Medulla oblongata (tissue), 1 donor: ENCODE data around the gene COX7A2L.
A peak's percentile ranks its signal among the peaks of the same experiment; 100 is the strongest.
"Not testable (repeated sequence)": the region's sequence is repeated elsewhere in the genome, so short reads cannot be mapped to it uniquely, and the experiment has no call there.

Experiments used
- DNase-seq: peaks from one replicate; pipeline ENCODE4 v3.0.0-alpha.2; 2015; ENCODE audit errors: extremely low spot score

The COX7A2L gene

GRCh38 chr2:42339191-42339912 is 21.7 kb downstream of the COX7A2L start:
- no peak for DNase-seq

GRCh38 chr2:42338567-42339190 is 22.3 kb downstream of the COX7A2L start:
- no peak for DNase-seq

GRCh38 chr2:42337846-42338566 is 23.0 kb downstream of the COX7A2L start:
- no peak for DNase-seq

- DNase-seq: no peak
Observed at GRCh38 chr2:42337356-42337820, 23.6 kb downstream of the COX7A2L start.

- DNase-seq: no peak
Observed at GRCh38 chr2:42336361-42336965, 24.6 kb downstream of the COX7A2L start.

GRCh38 chr2:42335514-42336104 is 25.4 kb downstream of the COX7A2L start:
- no peak for DNase-seq

GRCh38 chr2:42334865-42335264 is 26.2 kb downstream of the COX7A2L start:
- DNase-seq: not testable (repeated sequence)

GRCh38 chr2:42334220-42334619 is 26.8 kb downstream of the COX7A2L start:
- DNase-seq: no peak

- DNase-seq: no peak
Observed at GRCh38 chr2:42333579-42333978, 27.4 kb downstream of the COX7A2L start.

- DNase-seq: no peak
Observed at GRCh38 chr2:42332575-42332974, 28.4 kb downstream of the COX7A2L start.

GRCh38 chr2:42331569-42332284 is 29.3 kb downstream of the COX7A2L start:
- DNase-seq: no peak

GRCh38 chr2:42329736-42330135 is 31.3 kb downstream of the COX7A2L start:
- no peak for DNase-seq

- no peak for DNase-seq
Observed at GRCh38 chr2:42328923-42329322, 32.1 kb downstream of the COX7A2L start.

GRCh38 chr2:42328148-42328833 is 32.7 kb downstream of the COX7A2L start:
- peak; percentile 29 for DNase-seq

- DNase-seq: no peak
Observed at GRCh38 chr2:42327125-42327524, 33.9 kb downstream of the COX7A2L start.

- DNase-seq: no peak
Observed at GRCh38 chr2:42325609-42326008, 35.4 kb downstream of the COX7A2L start.

GRCh38 chr2:42324949-42325348 is 36.1 kb downstream of the COX7A2L start:
- DNase-seq: no peak

GRCh38 chr2:42324244-42324643 is 36.8 kb downstream of the COX7A2L start:
- DNase-seq: no peak

GRCh38 chr2:42321452-42322064 is 39.5 kb downstream of the COX7A2L start:
- DNase-seq: no peak

- no peak for DNase-seq
Observed at GRCh38 chr2:42319265-42319664, 41.8 kb downstream of the COX7A2L start.
